ENCODE measurements around the gene SPATA2.

SPATA2 gene

DNA sequence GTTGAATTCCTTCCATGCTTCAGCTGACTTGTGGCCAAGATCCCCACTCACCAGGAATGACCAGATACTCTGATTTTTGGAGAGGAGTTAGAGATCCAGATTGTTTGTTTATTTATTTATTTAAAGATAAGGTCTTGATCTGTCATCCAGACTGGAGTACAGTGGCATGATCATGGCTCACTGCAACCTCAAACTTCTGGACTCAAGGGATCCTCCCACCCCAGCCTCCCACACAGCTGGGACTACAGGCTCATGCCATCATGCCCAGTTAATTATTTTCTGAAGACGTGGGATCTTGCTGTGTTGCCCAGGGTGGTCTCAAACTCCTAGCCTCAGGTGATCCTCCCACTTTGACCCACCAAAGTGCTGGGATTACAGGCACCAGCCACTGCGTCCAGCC is 4.1 kb upstream of the SPATA2 start:
- Histone ChIP-seq H3F3A (ENCODE audit: insufficient read depth, low read length) (no peaks in the 10 kb centered on the region), H2AFZ (ENCODE audit: low read length) (no peak overlapping the region), H3K79me2 (ENCODE audit: insufficient read depth, low read length) (peaks cover 4% of the 10 kb centered on the region; the same call in 1 of the 2 replicates), H3K27me3 (ENCODE audit: insufficient read depth, low read length) (no peaks in the 10 kb centered on the region), H3K4me2 (ENCODE audit: low read length) (no peak overlapping the region), H3K9me2 (ENCODE audit: low read depth, low read length) (no peaks in the 10 kb centered on the region), H3K4me3 (ENCODE audit: low read depth, low read length, poor library complexity, severe bottlenecking) (no peak overlapping the region), H3K27ac (ENCODE audit: low read depth, low read length, poor library complexity, severe bottlenecking) (no peak overlapping the region), H4K20me1 (ENCODE audit: insufficient read depth, low read length) (no peaks in the 10 kb centered on the region), H3K9me3 (ENCODE audit: low read length) (no peaks in the 10 kb centered on the region), H3K4me1 (ENCODE audit: insufficient read depth, low read length, severe bottlenecking) (peaks cover 13% of the 10 kb centered on the region), H3K9ac (ENCODE audit: low read length) (no peak overlapping the region), H3K36me3 (ENCODE audit: insufficient read depth, low read length) (no peaks in the 10 kb centered on the region)
- TF ChIP-seq, protein P1, sequence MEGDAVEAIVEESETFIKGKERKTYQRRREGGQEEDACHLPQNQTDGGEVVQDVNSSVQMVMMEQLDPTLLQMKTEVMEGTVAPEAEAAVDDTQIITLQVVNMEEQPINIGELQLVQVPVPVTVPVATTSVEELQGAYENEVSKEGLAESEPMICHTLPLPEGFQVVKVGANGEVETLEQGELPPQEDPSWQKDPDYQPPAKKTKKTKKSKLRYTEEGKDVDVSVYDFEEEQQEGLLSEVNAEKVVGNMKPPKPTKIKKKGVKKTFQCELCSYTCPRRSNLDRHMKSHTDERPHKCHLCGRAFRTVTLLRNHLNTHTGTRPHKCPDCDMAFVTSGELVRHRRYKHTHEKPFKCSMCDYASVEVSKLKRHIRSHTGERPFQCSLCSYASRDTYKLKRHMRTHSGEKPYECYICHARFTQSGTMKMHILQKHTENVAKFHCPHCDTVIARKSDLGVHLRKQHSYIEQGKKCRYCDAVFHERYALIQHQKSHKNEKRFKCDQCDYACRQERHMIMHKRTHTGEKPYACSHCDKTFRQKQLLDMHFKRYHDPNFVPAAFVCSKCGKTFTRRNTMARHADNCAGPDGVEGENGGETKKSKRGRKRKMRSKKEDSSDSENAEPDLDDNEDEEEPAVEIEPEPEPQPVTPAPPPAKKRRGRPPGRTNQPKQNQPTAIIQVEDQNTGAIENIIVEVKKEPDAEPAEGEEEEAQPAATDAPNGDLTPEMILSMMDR (IDR thresholded peaks at IDR 0.05; ENCODE audit: low read length), result no peak
- no peak for TF ChIP-seq EZH2 (IDR thresholded peaks at IDR 0.05; ENCODE audit: borderline replicate concordance, low read length)

DNA sequence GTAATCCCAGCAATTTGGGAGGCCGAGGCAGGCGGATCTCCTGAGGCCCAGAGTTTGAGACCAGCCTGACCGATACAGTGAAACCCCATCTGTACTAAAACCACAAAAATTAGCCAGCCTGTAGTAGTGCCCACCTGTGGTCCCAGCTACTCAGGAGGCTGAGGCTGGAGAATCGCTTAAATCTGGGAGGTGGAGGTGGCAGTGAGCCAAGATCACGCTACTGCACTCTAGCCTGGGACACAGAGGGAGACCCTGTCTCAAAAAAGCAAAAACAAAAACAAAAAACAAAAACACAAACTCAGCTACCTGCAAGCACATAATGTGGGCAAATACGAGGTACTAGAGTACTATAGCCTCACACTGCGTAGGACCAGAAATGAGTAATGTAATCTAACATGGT is 3.7 kb upstream of the SPATA2 start:
- Histone ChIP-seq H3K36me3 (ENCODE audit: insufficient read depth, low read length) (no peaks in the 10 kb centered on the region), H3K9me2 (ENCODE audit: low read depth, low read length) (no peaks in the 10 kb centered on the region), H2AFZ (ENCODE audit: low read length) (no peak overlapping the region), H3K9ac (ENCODE audit: low read length) (no peak overlapping the region), H3K79me2 (ENCODE audit: insufficient read depth, low read length) (peaks cover 7% of the 10 kb centered on the region; the same call in 1 of the 2 replicates), H3F3A (ENCODE audit: insufficient read depth, low read length) (no peaks in the 10 kb centered on the region), H3K27me3 (ENCODE audit: insufficient read depth, low read length) (no peaks in the 10 kb centered on the region), H3K4me1 (ENCODE audit: insufficient read depth, low read length, severe bottlenecking) (peaks cover 18% of the 10 kb centered on the region), H4K20me1 (ENCODE audit: insufficient read depth, low read length) (no peaks in the 10 kb centered on the region), H3K4me2 (ENCODE audit: low read length) (no peak overlapping the region), H3K4me3 (ENCODE audit: low read depth, low read length, poor library complexity, severe bottlenecking) (no peak overlapping the region), H3K27ac (ENCODE audit: low read depth, low read length, poor library complexity, severe bottlenecking) (no peak overlapping the region), H3K9me3 (ENCODE audit: low read length) (no peaks in the 10 kb centered on the region)
- no peak for TF ChIP-seq EZH2 (IDR thresholded peaks at IDR 0.05; ENCODE audit: borderline replicate concordance, low read length)
- TF ChIP-seq, protein P1 (IDR thresholded peaks at IDR 0.05; ENCODE audit: low read length), result no peak

DNA sequence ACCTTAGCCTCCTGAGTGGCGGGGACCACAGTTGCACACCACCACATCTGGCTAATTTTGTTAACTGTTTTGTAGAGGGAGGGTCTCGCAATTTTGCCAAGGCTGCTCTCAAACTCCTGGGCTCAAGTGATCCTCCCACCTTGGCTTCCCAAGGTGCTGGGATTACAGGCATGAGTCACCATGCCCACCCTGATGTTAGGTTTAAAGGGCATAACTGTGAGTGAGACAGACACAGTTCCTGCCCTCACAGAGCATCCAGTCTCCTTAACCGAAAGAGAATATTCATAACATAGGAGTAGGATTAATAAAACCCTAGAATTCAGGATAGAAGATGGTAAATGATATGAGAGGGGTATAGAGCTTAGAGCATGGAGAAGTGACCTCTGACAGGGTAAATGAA is 3.1 kb upstream of the SPATA2 start:
- Histone ChIP-seq H3K36me3 (ENCODE audit: insufficient read depth, low read length) (no peaks in the 10 kb centered on the region), H3F3A (ENCODE audit: insufficient read depth, low read length) (no peaks in the 10 kb centered on the region)
- TF ChIP-seq, protein P1 (IDR thresholded peaks at IDR 0.05; ENCODE audit: low read length), result no peak
- no peak for TF ChIP-seq EZH2 (IDR thresholded peaks at IDR 0.05; ENCODE audit: borderline replicate concordance, low read length)

More for the DNA sequence above, 3.1 kb upstream of the SPATA2 start:
- H3K4me1 ChIP-seq (ENCODE audit: insufficient read depth, low read length, severe bottlenecking), result peaks cover 23% of the 10 kb centered on the region
- H3K4me2 ChIP-seq (ENCODE audit: low read length), result no peak overlapping the region
- H2AFZ ChIP-seq (ENCODE audit: low read length), result no peak overlapping the region
- H3K9ac ChIP-seq (ENCODE audit: low read length), result no peak overlapping the region
- no peaks in the 10 kb centered on the region for H3K27me3 ChIP-seq (ENCODE audit: insufficient read depth, low read length)
- no peaks in the 10 kb centered on the region for H3K9me2 ChIP-seq (ENCODE audit: low read depth, low read length)
- no peaks in the 10 kb centered on the region for H4K20me1 ChIP-seq (ENCODE audit: insufficient read depth, low read length)
- no peak overlapping the region for H3K4me3 ChIP-seq (ENCODE audit: low read depth, low read length, poor library complexity, severe bottlenecking)
- H3K79me2 ChIP-seq (ENCODE audit: insufficient read depth, low read length), result peaks cover 7% of the 10 kb centered on the region; the same call in 1 of the 2 replicates
- no peaks in the 10 kb centered on the region for H3K9me3 ChIP-seq (ENCODE audit: low read length)
- H3K27ac ChIP-seq (ENCODE audit: low read depth, low read length, poor library complexity, severe bottlenecking), result no peak overlapping the region

Data from OCI-LY1 (cell line).